HepG2 (cell line): ENCODE results near the gene SMURF1. TPM values are rescaled to one million over a fixed set of nuclear protein-coding genes. Genes with fewer than 3 reads are reported as not detected.

Experiments
- AHDC1 ChIP-seq: sonication (generic); formaldehyde crosslinking; IDR thresholded peaks from 2 replicates; pipeline ENCODE4 v1.5.1; 2020; ENCODE audit warnings: mild to moderate bottlenecking, missing genetic modification reagents, borderline replicate concordance
- ELF3 ChIP-seq: IDR thresholded peaks from 2 replicates; pipeline ENCODE4 v1.6.1; 2016; ENCODE audit warnings: missing genetic modification reagents, missing compliant biosample characterization
- ESRRA ChIP-seq: sonication (generic); formaldehyde crosslinking; IDR thresholded peaks from 2 replicates; pipeline ENCODE4 v1.5.1; 2020; ENCODE audit warnings: mild to moderate bottlenecking, low read depth, missing genetic modification reagents
- HMGXB4 ChIP-seq, 2 experiments: sonication (generic) in 1 of 2; formaldehyde crosslinking in 1 of 2; IDR thresholded peaks; 2 replicates each; pipeline versions ENCODE4 v1.4.0 to v1.6.1; 2018 to 2020; ENCODE audit warnings: missing genetic modification reagents in 2 of 2, borderline replicate concordance in 1 of 2, low read depth in 1 of 2, mild to moderate bottlenecking in 1 of 2, missing biosample characterization in 1 of 2
- MIXL1 ChIP-seq: IDR thresholded peaks from 2 replicates; pipeline ENCODE4 v1.6.1; 2016
- NBN ChIP-seq: fragments of 450-650 bp; conservative IDR thresholded peaks from 2 replicates; pipeline ENCODE4 v1.6.1; 2017
- NFE2L2 ChIP-seq: fragments of 150-350 bp; IDR thresholded peaks from 2 replicates; pipeline ENCODE4 v1.6.1; 2014; ENCODE audit warnings: low read length
- NFYB ChIP-seq: sonication (generic); formaldehyde crosslinking; IDR thresholded peaks from 2 replicates; pipeline ENCODE4 v1.4.0; 2020; ENCODE audit warnings: missing genetic modification reagents
- NR2C2 ChIP-seq: sonication (generic); formaldehyde crosslinking; IDR thresholded peaks from 2 replicates; pipeline ENCODE4 v1.4.0; 2020; ENCODE audit warnings: missing genetic modification reagents, mild to moderate bottlenecking, moderate library complexity, borderline replicate concordance
- PPARG ChIP-seq: conservative IDR thresholded peaks from 2 replicates; pipeline ENCODE4 v1.6.1; 2016; ENCODE audit warnings: missing biosample characterization, missing genetic modification reagents
- RERE ChIP-seq: IDR thresholded peaks from 2 replicates; pipeline ENCODE4 v1.6.1; 2016; ENCODE audit warnings: low read depth, missing genetic modification reagents, missing compliant biosample characterization
- SCMH1 ChIP-seq: sonication (generic); formaldehyde crosslinking; IDR thresholded peaks from 2 replicates; pipeline ENCODE4 v1.9.0; 2021; ENCODE audit warnings: missing genetic modification reagents, mild to moderate bottlenecking, borderline replicate concordance
- ZFY ChIP-seq: sonication (generic); formaldehyde crosslinking; IDR thresholded peaks from 2 replicates; pipeline ENCODE4 v1.4.0; 2020; ENCODE audit warnings: missing genetic modification reagents
- ZKSCAN8 ChIP-seq: IDR thresholded peaks from 2 replicates; pipeline ENCODE4 v1.6.1; 2016; ENCODE audit warnings: borderline replicate concordance, missing genetic modification reagents, missing compliant biosample characterization
- ZMYM3 ChIP-seq: sonication (generic); formaldehyde crosslinking; IDR thresholded peaks from 2 replicates; pipeline ENCODE4 v1.5.1; 2020; ENCODE audit warnings: mild to moderate bottlenecking, missing genetic modification reagents
- ZNF501 ChIP-seq: sonication (generic); formaldehyde crosslinking; IDR thresholded peaks from 2 replicates; pipeline ENCODE4 v1.5.1; 2020; ENCODE audit warnings: mild to moderate bottlenecking, moderate library complexity, missing genetic modification reagents
- ZSCAN21 ChIP-seq: sonication (generic); formaldehyde crosslinking; IDR thresholded peaks from 2 replicates; pipeline ENCODE4 v1.8.0; 2022; ENCODE audit warnings: mild to moderate bottlenecking, missing genetic modification reagents, moderate library complexity, borderline replicate concordance
- polyA plus RNA-seq, 8 experiments: library from polyadenylated mRNA; depleted of rRNA in 3 of 8; stranded (reverse) in 7 of 8; unstranded in 1 of 8; fragments of >200 nt; fragmentation: Illumina TruSeq in 4 of 8; extraction: Trizol in 4 of 8; gene quantifications; 2 replicates each; pipeline versions ENCODE4 v1.2.1 to v1.2.3, GENCODE V29; 2011 to 2016; ENCODE audit warnings: low read depth in 4 of 8, missing spikeins in 1 of 8, mixed read lengths in 1 of 8; ENCODE audit not compliant: insufficient read depth in 1 of 8
- total RNA-seq, 5 experiments: library from RNA; depleted of rRNA; stranded (reverse); fragments of >200 nt; fragmentation: Illumina TruSeq; extraction: Trizol; gene quantifications; 2 replicates each; pipeline ENCODE4 v1.2.3, GENCODE V29; 2016; ENCODE audit warnings: low read depth in 1 of 5

Gene SMURF1
- total and polyA plus RNA-seq, 2 of the 13 experiments (the other 11 are each of a cell fraction or from before 2014, with no cell fraction given), result 8.3 to 11.1 TPM

- peak; percentile 31; the same call in 1 of the 2 replicates for TF ChIP-seq ZNF501 (CRISPR knock-in tag)
- peak; percentile 47; the same call in 1 of the 2 replicates for TF ChIP-seq ZKSCAN8 (CRISPR knock-in tag)
- peak; percentile 63; the same call in 1 of the 2 replicates for TF ChIP-seq NFE2L2
- no peak for TF ChIP-seq NFYB (CRISPR knock-in tag)
- peak; percentile 43; the same call in 1 of the 2 replicates for TF ChIP-seq ELF3
- TF ChIP-seq NBN, result no peak
- peak; percentile 93 for TF ChIP-seq AHDC1
- TF ChIP-seq ESRRA, result no peak
- TF ChIP-seq PPARG (CRISPR knock-in tag), result peak; percentile 50; the same call in 1 of the 2 replicates
- peak; percentile 37; the same call in 1 of the 2 replicates for TF ChIP-seq ZMYM3 (CRISPR knock-in tag)
- peak; percentile 35; the same call in 1 of the 2 replicates for TF ChIP-seq RERE (CRISPR knock-in tag)
- peak; percentile 66 for TF ChIP-seq MIXL1 (CRISPR knock-in tag)
- TF ChIP-seq NR2C2 (CRISPR knock-in tag), result peak; percentile 62; the same call in 1 of the 2 replicates
- no peak for TF ChIP-seq ZFY (CRISPR knock-in tag)
- 0 out of 2 replicates have a peak, but pooled peaks have one; percentile 21 for TF ChIP-seq ZSCAN21 (CRISPR knock-in tag)
- peak in 1 of 2 experiments; percentile 53; a peak in 1 of 4 replicates for TF ChIP-seq HMGXB4 (CRISPR knock-in tag; IDR thresholded peaks at IDR 0.05; ENCODE audit: borderline replicate concordance in 1 of 2, low read depth in 1 of 2)
- TF ChIP-seq SCMH1 (CRISPR knock-in tag), result no peak
Measured at GRCh38 chr7:99092064-99092720, 51.7 kb downstream of the SMURF1 start (continued).
